ENCODE measurements around the gene SWAP70. TPM values are rescaled to one million over a fixed set of nuclear protein-coding genes. Genes with fewer than 3 reads are reported as not detected.

The SWAP70 gene
- total and polyA plus RNA-seq, 2 of the 8 experiments (the other 6 are each of a cell fraction or from before 2014, with no cell fraction given), result 14.8 to 37.5 TPM

- Histone ChIP-seq H2AK5ac (ENCODE audit: low read depth, low read length) (no peak overlapping the region), H4K20me1 (replicated peaks in 1 of 2; ENCODE audit: control insufficient read depth in 1 of 2, insufficient read depth in 2 of 2, low read length in 2 of 2) (no peaks in the 10 kb centered on the region), H2BK20ac (ENCODE audit: low read length) (no peak overlapping the region; the same call in 1 of the 2 replicates), H2BK5ac (ENCODE audit: low read depth, low read length) (no peak overlapping the region), H3K4me2 (ENCODE audit: insufficient read depth in 1 of 2, low read depth in 2 of 2, low read length in 2 of 2) (no peak overlapping the region), H3K4me1 (replicated peaks in 1 of 4; ENCODE audit: control insufficient read depth in 3 of 4, insufficient read depth in 4 of 4, low read length in 3 of 4) (peaks cover 0 to 12% (median 8%) of the 10 kb centered on the region in 4 experiments; a peak in 5 of 7 replicates), H2BK15ac (ENCODE audit: low read length) (no peak overlapping the region), H3K4ac (replicated peaks; ENCODE audit: insufficient read length, low read depth, low read length) (no peak overlapping the region), H2BK120ac (replicated peaks; ENCODE audit: low read depth, low read length) (no peak overlapping the region), H3K18ac (ENCODE audit: extremely low read depth, low read length) (no peak overlapping the region), H2BK12ac (ENCODE audit: low read depth, low read length) (no peak overlapping the region), H3K79me2 (ENCODE audit: control insufficient read depth in 1 of 2, insufficient read depth in 2 of 2, low read length in 2 of 2) (no peaks in the 10 kb centered on the region), H3K14ac (ENCODE audit: insufficient read length) (no peak overlapping the region), H4K5ac (ENCODE audit: insufficient read length, low read depth, low read length) (no peak overlapping the region), H3K36me3 (ENCODE audit: control insufficient read depth in 2 of 4, insufficient read depth in 4 of 4, low read length in 3 of 4) (peaks cover 0 to 17% (median 9%) of the 10 kb centered on the region in 4 experiments; a peak in 5 of 8 replicates), H3K4me3 (ENCODE audit: extremely low read depth in 1 of 4, insufficient read depth in 2 of 4, low read depth in 3 of 4, low read length in 4 of 4) (no peak overlapping the region), H3K27me3 (replicated peaks in 1 of 4; ENCODE audit: control insufficient read depth in 3 of 4, extremely low read depth in 1 of 4, insufficient read depth in 3 of 4, low read length in 3 of 4) (no peaks in the 10 kb centered on the region), H3K9me3 (ENCODE audit: insufficient read depth in 2 of 2, low read depth in 1 of 2, low read length in 1 of 2) (no peaks in the 10 kb centered on the region), H4K8ac (ENCODE audit: extremely low read depth, insufficient read depth, low read length) (no peak overlapping the region), H3K79me1 (ENCODE audit: low read depth, low read length) (no peaks in the 10 kb centered on the region), H3K27ac (ENCODE audit: low read depth, low read length) (no peak overlapping the region), H3K56ac (replicated peaks; ENCODE audit: insufficient read length, low read depth, low read length) (no peak overlapping the region), H4K91ac (replicated peaks; ENCODE audit: insufficient read length, low read length) (no peak overlapping the region), H3K9ac (replicated peaks in 1 of 4; ENCODE audit: extremely low read depth in 1 of 4, low read depth in 3 of 4, low read length in 3 of 4) (no peak overlapping the region), H3K23ac (ENCODE audit: insufficient read length) (no peak overlapping the region), H2AFZ (ENCODE audit: low read length) (no peak overlapping the region), H3K23me2 (ENCODE audit: low read depth, low read length) (peaks cover 5% of the 10 kb centered on the region)
- CTCF ChIA-PET (ENCODE audit: partially characterized antibody), result interaction anchor here (0.8 to 1.8 kb wide), 3 partner anchors 109 to 982 kb away, joined by 3 read pairs; no protein-coding TSS in a partner anchor
- WGBS, 2 experiments (ENCODE audit: extremely low coverage in 1 of 2, insufficient coverage in 1 of 2, insufficient read length in 1 of 2, insufficient replicate concordance in 2 of 2, low coverage in 1 of 2, low lambda C conversion rate in 2 of 2, missing lambda C conversion rate in 1 of 2), result 85% methylated on average over 3 of the region's 3 CpGs; no CpG with 5 or more reads in 1 of the 2 experiments
- FAIRE-seq, result no peak
- POLR2A ChIA-PET (ENCODE audit: partially characterized antibody), result interaction anchor here (1.4 kb wide), 1 partner anchor 180 kb away, joined by 4 read pairs; the partner anchor contains the start of gene WEE1
- TF ChIP-seq POLR2AphosphoS5 (IDR thresholded peaks at IDR 0.05; ENCODE audit: low read depth, low read length) (peak; percentile 27; the same call in 1 of the 2 replicates), JUND (IDR thresholded peaks at IDR 0.05; ENCODE audit: low read length) (no peak), ASH2L (IDR thresholded peaks at IDR 0.05; ENCODE audit: low read length) (no peak), RAD21 (IDR thresholded peaks at IDR 0.05 in 1 of 2, conservative IDR thresholded peaks at IDR 0.05 in 1 of 2; ENCODE audit: low read depth in 2 of 2, low read length in 2 of 2) (peak; percentile 17 to 46; a peak in 3 of 4 replicates), TAF7 (optimal IDR thresholded peaks at IDR 0.05; ENCODE audit: borderline replicate concordance, low read depth, low read length) (no peak)
- no peak for DNase-seq (ENCODE audit: low read depth in 1 of 2, low spot score in 2 of 2)
These were observed 90.2 kb downstream of the SWAP70 start for GRCh38 chr11:9754010-9754471.
